HG03095 (cell line): ENCODE measurements around the gene CREB3L1.
"Not testable (repeated sequence)": the region's sequence is repeated elsewhere in the genome, so short reads cannot be mapped to it uniquely, and the experiment has no call there.

Experiments used
- ATAC-seq: cut with Tn5 transposase; IDR thresholded peaks from one replicate; pipeline ENCODE4 v1.9.1; 2021; ENCODE audit warnings: moderate library complexity; ENCODE audit not compliant: unreplicated experiment

The CREB3L1 gene

DNA sequence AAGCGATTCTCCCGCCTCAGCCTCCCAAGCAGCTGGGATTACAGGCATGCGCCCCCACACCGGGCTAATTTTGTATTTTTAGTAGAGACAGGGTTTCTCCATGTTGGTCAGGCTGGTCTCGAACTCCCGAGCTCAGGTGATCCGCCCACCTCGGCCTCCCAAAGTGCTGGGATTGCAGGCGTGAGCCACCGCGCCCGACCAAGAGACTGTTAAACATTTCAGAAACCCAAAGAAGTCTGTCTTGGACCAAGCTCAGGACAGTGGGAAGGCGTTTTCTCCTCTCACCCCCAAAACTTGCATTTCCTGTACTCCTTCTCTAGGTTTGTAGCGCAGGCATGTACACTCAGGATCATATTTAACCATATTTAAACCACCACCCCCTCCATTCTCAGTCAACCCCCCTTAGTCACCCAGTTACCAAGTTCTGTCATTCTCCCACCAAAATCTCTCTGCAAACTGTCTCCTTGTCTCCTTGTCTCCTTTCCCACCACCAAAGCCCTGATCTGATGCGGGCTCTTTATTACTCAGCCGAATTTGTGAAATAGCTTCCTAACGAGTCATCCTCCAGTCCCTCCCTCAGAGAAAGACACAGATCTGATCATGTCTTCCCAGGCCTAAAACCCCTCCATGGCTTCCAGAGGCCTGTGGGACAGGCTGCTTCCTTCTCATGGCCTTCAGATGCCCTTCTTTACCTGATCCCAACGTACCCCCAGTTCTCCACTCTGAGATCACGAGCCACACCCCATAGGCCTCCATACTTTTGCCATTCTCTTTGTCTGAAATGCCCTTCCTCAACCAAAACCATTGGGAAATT lies 29.0 kb upstream of the CREB3L1 start:
- ATAC-seq: no peak

GRCh38 chr11:46249103-46249937 lies 28.1 kb upstream of the CREB3L1 start:
- ATAC-seq: no peak

DNA sequence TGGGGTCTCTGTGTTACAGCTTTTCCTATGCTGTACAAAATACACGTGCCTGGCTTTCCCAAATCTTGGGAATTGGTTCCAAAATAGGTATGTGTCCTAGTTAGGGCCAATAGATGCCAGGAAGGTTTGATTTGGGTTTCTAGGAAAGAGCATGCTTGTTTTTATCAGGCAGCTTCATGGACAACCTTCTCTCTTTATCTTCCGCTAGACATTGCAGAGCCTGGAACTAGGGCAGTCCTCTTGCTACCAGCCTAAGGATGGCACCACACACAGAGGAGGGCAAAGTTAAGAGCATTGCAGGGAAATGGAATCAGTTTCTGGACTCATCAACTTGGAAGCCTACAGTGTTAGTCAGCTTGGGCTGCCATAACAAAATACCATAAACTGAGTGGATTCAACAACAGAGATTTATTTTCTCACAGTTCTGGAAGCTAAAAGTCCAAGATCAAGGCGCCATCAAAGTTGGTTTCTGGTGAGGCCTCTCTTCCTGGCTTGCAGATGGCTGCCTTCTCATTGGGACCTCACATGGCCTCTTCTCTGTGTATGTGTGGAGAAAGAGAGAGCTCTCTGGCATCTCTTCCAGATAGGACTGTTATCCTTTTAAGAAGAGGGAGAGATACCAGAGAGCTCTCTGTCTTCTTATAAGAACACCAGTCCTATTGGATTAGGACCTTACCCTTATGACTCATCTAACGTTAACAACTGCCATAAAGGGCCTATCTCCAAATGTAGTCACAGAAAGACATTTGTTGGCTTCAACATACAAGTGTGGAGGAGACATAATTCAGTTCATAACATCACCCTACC lies 27.3 kb upstream of the CREB3L1 start:
- no peak for ATAC-seq

DNA sequence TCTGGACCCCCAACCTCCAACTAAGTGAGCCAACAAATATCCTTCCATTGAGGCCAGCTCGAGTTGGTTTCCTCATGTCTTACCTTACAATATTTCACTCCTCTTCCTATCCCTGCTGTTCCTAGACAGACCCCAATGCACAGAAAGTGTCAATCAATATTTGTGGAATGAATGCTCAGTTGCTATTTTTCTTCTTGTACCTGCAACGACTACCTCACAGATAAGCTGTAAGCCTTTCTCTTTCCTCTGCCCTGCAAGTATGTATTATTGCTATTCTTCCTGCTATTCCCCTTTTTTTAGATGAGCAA lies 26.8 kb upstream of the CREB3L1 start:
- no peak for ATAC-seq

DNA sequence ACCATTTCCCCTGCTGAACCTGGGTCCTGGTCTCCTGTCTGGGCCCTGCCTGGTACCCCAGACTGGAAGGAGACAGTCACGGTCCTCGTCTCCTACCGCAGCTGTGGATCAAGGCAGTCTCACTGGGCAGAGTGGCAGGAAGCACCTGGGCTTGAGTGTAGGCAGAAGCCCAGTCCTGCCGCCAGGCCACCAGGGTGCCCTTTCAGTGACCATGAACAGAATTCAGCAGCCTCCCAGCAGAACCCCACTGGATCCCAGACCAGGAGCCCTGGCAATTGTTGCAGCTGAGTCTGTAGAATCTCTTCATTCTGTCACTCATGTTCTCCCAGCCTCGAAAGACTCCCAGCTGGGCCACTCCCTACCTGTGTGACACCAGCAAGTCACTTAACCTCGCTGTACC lies 25.5 kb upstream of the CREB3L1 start:
- ATAC-seq: no peak

GRCh38 chr11:46252373-46252914 lies 25.0 kb upstream of the CREB3L1 start:
- no peak for ATAC-seq

DNA sequence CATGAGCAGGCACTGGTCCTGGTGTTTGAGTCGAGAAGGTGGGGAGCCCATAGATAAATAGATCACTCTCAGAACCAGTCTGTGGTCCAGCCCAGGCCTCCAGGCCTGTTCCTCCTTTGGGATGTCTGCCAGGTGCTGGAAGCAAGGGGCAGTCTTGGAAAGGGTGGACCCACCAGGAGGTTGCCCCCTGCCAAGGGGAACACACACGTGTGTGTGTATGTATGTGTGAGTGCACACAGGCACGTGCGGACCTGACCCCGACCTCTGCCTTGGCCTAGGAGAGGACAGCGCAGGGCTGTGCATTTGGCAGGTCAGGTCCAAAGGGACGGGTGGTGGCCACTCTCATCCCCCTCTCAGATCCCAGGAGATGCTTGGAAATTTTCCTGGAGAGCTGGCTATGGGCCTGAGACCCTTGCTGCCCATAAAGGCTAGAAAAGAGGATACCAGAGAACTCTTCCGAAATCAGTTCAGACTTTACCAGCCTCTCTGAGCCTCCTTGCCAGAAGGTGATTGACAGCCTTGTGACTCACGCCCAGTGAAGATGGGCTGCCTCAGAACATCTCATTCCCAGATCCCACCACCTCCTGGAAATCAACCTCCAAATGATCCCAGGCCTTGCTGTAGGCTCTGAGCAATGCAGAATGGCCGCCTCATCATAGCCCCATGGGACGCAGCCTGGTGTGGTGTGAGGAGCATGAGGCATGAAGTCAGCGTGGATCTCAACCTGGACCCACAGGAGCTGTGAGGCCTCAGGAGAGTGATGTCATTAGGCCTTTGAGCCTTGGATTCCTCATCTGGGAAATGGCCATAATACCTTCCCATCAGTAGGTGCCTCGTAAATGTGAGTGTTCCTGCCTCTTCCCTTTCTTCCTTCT lies 24.0 kb upstream of the CREB3L1 start:
- ATAC-seq: no peak

- ATAC-seq: no peak
These were observed 23.4 kb upstream of the CREB3L1 start for GRCh38 chr11:46254133-46254491.

GRCh38 chr11:46256540-46257001 lies 20.9 kb upstream of the CREB3L1 start:
- no peak for ATAC-seq

GRCh38 chr11:46259347-46259746 lies 18.1 kb upstream of the CREB3L1 start:
- ATAC-seq: not testable (repeated sequence)

DNA sequence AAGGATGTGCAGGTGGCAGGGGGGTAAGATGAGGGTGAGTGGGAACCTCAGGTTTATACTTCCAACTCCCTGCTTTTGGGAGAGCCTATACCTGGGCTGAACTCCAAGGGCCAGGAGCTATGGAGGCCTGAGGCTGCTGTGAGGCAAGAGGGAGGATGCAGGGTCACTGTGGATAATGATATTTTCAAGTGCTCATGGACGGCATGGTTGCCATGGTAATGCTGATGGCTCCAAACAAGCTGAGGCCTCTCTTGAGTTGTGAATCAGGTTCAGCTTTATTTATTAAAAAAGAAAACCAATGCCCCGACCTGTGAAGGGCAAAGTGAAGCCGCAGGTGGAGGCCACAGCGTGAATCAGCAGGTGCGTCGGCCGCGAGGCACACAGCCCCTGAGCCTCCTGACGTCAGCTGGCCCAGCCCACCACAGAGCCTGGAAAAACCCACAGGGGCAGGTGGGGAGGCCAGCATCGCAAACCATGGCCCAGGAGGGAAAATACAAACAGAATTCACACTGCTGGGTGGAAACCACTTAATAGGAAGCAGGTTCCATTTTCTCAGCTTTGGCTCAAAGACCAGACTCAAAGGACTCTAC lies 17.4 kb upstream of the CREB3L1 start:
- ATAC-seq: no peak

DNA sequence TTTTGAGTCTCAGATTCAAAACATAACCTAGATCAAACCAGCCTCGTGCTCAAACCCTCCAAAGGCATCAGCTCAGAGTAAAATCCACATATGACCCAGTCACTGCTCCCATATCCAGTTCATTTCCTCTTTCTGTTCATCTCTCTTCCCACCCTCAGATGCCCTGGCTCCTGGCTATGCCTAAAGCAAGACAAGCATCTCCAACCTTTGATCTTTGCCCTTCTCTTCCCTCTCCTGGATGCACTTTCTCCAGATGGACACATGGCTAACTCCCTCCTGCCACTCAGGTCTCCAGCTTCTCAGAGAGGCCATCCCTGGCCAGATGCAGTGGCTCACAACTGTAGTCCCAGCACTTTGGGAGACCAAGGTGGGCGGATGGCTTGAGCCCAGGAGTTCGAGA lies 14.3 kb upstream of the CREB3L1 start:
- ATAC-seq: no peak

DNA sequence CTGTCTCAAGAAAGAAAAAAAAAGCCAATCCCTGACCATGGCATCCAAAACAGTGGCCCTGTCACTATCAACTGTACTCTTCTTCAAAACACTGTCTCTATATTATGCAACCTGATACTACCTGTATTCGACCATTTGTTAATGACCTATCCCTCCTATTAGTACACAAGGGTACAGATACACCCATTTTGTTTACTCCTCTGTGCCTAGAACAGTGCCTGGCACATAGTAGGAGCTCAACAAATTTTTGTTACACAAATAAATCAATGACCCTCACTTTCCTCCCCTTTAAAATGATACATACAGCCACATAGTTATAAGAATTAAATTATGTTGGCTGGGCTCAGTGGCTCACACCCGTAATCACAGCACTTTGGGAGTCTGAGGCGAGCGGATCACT lies 13.4 kb upstream of the CREB3L1 start:
- ATAC-seq: no peak

GRCh38 chr11:46264976-46265375 lies 12.5 kb upstream of the CREB3L1 start:
- no peak for ATAC-seq

- ATAC-seq: no peak
These were observed 11.7 kb upstream of the CREB3L1 start for GRCh38 chr11:46265764-46266163.

DNA sequence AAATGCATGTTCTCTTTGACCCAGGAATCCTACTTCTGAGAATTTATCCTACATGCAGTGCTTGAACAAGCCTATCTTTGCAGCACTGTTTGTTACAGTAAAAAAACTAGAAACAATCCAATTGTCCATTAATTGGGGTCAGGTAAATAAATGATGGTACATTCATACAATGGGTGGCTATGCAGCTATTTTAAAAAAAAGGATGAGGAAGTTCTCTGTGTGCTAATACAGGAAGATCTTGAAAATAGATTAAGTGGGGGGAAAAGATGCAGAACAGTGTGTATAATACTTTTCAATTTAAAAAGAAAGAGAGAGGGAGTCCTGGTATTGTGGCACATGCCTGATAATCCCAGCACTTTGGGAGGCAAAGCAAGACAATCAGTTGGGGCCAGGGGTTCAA lies 9.5 kb upstream of the CREB3L1 start:
- no peak for ATAC-seq

DNA sequence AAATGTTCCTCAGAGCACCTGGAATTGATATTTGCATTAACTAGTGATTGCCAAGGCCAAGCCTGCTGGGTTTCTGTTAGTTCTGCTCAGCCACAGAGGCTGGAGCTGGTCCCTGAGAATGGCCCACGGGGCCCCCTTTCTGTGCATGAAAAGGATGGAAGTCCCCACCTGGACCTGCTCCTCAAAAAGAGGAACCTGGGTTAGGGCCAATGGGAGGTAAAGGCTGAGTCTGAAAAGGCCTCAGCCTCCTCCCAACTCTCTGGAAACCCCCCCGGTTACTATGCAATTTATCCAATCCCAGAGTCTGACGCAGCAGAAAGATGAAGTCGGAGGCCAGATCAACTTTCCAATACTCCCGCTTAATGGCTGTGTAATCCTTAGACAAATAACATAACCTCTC lies 6.8 kb upstream of the CREB3L1 start:
- ATAC-seq: no peak

DNA sequence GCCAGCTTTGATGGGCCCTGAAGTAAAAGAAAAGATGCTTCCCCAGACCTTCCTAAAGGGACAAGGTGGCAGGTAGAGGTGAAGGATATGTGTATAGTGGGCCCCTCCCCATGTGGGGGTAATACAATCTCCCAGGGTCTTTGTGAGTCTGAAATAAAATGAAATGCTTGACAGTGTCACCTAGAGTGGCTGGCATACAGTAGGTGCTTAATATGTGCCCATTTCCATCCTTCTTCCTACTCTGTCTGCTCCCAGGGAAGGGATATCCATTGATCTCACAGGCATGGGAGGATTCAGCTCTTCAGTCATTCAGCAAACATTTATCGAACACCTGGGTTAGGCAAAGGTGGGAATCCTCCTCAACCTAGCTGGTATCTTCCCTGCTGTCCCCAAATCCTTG lies 6.1 kb upstream of the CREB3L1 start:
- ATAC-seq: no peak

DNA sequence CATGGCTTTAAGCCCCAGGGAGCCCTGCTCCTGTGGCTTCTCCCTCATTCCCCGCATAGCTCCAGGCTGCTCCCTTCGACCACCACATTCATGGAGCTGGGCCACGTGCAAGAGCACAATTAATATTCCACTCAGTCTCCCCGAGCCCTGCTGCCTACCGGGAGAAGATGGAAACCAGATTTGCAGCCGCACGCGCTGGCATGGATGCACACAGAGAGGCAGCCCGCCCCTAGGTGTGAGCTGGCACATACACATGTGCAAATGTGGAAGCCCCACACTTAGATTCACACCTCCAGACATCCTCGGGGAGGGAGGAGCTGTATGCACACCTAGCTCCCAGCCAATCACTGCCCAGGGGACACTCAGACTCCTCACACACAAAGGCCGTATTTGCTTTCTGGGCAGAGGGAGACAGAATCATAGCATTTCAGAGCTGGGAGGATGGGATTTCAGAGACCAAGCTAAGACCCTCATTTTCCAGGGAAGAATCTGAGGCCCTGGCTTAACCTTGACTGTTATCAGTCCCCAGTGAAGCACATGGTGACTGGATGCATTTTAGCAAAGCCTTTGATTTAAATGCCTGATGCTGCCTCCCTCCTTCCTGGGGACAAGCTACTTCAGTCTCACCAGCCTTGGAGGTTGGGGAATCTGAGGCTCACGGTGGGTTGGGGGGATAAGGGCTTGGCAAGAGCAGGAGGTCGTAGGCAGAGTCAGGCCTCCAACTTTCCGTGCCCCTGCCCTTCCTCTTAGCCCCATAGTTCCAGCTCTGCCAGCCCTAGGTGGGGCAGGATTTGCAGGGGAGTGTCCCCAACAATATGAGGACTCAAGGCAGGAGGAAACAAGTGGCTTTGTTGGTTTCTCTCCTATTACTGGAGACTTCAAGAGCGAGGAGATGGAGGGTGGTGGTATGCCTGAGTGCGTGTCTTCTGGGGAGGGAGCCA lies 5.3 kb upstream of the CREB3L1 start:
- no peak for ATAC-seq
